Measurements from ENCODE around the gene PTTG1.

Gene PTTG1

GRCh38 chr5:160475864-160476438 lies 54.3 kb downstream of the PTTG1 start:
- no peak for DNase-seq

GRCh38 chr5:160477266-160477970 lies 55.8 kb downstream of the PTTG1 start:
- DNase-seq: no peak

GRCh38 chr5:160478163-160478562 lies 56.5 kb downstream of the PTTG1 start:
- DNase-seq: no peak

All from stimulated activated CD4-positive, alpha-beta T cell treated with anti-CD3 and anti-CD28 coated beads, Interleukin-12 subunit alpha, Interleukin-12 subunit beta, amount 100 ng/mL, for 4 hours (primary cell).